DMS79 treated with DMSO at 0.1 percent for 48 hours (cell line): ENCODE measurements around the gene SOX1.
A peak's percentile ranks its signal among the peaks of the same experiment; 100 is the strongest.

Experiments used
- DNase-seq: peaks from one replicate; lab custom pipeline; 2025; lab: John Stamatoyannopoulos, UW

The SOX1 gene

DNA sequence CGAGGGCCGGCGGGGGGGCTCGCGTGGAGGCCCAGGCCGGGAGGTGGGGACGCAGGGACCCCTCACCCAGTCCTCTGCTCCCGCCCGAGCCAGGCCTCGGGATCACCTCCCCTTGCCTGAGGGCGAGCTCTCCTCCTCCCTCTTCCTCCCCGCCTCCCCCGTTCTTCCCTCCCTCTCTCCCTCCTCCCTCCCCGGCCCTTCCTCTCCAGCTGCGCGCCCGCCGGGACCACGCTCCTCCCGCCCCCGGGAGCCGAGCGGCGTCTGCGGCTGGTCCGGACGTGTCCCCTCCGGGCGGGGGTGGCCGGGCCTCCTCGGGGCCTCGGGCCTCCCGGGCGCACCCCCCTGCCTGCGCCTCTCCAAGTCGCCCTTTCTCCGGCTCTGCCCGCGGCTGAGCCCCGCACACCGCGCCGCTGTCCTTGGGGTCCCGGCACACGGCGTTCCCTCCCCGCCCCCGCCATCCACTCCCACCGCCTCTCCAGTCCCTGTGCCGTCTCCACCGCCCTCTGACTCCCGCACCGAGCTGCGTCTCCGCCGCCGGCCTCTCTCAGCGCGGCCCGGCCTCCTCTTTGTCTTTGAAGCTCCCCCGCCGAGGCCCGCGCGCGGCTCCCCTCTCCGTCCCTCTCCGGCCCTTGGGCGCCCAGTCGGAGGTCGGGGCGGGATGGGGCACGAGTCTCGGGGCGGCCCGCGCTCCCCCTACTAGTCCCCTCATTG lies 5.7 kb downstream of the SOX1 start:
- DNase-seq, result peak; percentile 83

DNA sequence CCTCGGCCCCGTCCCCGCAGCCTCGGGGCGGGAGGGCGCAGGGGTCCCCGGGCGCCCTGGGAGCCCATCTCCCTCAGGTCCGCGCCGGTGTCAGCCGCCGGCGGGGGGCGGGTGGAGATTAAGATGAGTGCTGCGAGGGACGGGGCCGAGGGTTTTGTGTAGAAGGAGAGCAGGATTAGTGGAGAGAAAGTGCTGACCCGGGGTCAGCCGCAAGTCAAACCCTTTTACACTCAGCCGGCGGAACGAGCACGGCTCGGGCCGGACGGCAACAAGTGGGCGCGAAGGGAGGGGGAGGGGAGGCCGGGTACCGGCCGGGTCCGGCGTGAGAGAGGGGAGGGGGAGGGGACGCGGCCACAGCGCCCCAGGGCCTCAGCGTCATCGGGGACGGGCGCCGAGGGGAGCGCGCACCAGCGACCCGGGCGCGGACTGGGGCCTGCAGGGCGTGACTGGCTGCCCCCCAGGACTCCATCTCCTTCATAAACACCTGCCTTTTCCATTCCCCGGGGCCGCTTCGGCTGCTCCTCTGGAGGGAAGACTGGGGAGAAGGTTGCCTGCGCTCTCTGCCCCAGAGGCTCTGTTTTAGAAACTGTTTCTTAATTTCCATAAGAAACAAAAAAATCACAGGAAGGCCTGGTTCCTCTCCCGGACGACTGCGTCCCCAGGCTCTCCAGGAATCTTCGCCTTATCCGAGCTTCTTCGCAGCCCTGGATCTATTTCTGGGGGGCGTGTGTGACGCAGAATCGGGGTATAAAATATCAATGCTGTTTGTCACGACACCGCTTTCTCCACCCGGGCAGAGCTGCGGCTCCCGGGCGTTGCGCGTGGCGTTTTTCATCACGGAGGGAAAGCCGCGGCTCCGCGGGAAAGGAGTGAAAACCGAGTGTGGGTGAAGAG lies 6.5 kb downstream of the SOX1 start:
- DNase-seq, result peak; percentile 78

DNA sequence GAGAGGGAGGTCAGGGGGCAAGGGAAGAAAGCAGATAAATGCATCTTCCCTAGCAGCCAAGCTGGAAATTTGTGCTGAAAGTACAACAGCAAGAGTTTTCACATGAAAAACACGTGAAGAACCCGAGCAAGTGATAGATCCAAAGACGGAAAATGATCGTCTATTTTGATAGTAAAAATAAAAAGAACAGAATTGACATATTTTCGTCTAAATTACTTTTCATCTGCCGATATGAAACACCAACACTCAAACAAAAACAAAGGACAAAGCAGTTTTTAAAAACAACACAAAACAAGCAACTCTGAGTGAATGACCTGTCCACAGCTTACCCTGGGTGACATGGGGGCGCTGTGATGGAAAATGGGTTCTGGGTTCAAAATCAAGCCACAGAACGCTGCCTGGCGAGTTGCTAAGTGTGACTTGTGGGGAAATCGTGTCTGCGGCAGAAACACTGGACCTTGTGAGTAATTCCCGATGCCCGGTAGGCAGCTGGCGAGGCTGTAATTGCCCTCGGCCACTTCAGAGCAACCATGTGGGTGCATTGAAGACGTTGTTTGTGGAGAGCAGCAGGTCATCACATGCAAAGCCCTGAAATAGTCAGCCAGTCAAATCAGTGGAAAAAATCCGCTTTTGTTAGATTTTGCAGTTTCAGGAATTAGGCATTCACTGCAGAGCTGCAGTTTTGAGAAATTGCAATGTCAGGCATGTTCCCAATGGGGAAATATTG lies 7.4 kb downstream of the SOX1 start:
- peak; percentile 38 for DNase-seq

DNA sequence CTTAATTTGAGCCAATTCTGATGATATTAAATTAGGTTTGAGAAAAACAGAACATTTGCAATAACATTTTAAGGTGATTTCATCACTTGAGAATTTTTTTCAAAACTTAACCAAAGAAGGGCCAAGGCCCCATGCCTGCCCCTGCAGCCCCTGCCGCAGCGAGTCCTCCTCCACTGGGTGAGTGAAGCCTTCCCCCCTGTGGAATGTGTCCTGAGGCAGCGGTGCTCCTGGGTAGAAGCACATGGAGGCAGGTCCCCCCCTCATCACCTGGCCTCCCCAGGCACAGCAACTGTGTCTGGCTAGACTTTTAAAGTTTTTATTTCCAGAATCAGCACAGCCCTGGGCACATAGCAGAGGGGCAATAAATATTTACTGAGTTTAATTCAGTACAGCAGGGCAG lies 10.8 kb downstream of the SOX1 start:
- no peak for DNase-seq

DNA sequence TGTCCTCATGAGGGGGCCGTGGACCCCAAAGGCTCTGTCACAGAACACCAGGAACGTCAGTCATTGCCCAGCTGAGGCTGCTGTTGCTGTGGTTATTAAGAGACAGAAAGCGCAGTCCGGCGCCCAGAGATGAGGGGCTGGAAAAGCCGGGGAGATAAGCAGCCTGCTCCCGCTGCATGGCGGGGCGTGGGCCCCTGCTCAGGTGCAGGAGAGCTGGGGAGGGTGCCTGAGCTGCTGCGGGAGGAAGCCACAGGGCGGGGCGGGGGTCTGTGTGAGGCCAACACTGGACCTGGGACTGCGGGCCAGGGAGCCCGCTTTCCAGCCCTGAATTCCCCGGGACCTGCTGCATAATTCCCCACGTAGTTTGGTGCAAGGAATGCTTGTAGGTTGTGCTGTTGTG lies 11.3 kb downstream of the SOX1 start:
- DNase-seq, result no peak

- no peak for DNase-seq
Observed at GRCh38 chr13:112078879-112079531, 12.1 kb downstream of the SOX1 start.

DNA sequence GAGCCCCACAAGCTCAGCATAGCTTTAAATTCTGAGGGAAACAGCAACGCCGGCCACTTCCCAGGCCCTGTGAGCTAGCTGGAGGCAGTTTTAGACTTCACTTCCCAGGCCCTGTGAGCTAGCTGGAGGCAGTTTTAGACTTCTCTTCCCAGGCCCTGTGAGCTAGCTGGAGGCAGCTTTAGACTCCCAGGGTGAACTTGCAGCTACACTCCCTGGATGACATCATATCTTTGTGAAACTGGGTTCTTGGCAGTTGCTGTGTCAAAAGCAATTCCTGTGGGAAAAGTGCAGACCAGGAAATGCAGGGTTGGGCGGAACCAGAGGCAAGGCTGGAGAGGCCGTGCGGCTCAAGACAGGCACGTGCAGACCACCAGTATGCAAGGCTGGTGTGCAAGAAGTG lies 12.7 kb downstream of the SOX1 start:
- no peak for DNase-seq

GRCh38 chr13:112083971-112084370 lies 17.0 kb downstream of the SOX1 start:
- DNase-seq, result no peak

- no peak for DNase-seq
Observed at GRCh38 chr13:112092453-112092852, 25.5 kb downstream of the SOX1 start.

GRCh38 chr13:112095354-112095753 lies 28.4 kb downstream of the SOX1 start:
- no peak for DNase-seq

GRCh38 chr13:112096959-112097358 lies 30.0 kb downstream of the SOX1 start:
- no peak for DNase-seq

DNA sequence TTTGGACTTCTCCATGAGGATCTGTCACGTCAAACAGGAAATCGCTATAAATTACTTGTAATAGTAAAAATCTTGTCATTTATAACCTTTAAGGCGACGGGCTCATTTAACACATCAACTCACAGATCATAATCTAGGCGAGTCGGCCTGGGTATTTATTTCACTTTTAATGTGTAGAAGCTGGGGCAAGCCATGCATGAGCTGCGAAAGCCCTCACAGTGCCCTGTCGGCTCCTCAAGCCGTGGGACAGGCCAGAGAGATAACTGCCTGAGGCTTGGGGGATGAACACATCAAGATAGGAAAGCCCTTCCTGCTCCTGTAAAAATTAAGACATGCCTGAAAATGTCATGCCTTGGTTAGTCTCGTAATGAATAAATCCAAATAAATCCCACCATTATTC lies 30.8 kb downstream of the SOX1 start:
- DNase-seq, result peak; percentile 45

DNA sequence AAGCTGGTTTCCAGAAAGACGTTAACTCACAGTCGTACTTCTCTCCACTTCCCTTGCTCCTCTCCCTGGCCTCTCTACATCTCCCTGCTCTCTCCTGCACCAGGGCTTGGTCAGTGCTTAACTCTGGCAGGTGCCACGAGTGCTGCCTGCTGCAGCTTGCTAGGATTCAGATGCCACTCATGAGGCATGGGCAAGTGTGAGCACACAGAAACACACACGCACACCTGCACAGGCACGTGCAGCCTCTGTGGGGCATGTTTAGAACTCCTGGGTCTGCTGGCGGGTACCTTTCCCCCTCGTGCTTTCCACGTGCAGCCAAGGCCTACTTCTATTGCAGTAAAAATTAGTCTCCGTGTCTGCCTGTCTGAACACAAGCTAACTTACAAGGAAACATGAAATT lies 31.8 kb downstream of the SOX1 start:
- peak; percentile 59 for DNase-seq

GRCh38 chr13:112101360-112101930 lies 34.5 kb downstream of the SOX1 start:
- no peak for DNase-seq

DNA sequence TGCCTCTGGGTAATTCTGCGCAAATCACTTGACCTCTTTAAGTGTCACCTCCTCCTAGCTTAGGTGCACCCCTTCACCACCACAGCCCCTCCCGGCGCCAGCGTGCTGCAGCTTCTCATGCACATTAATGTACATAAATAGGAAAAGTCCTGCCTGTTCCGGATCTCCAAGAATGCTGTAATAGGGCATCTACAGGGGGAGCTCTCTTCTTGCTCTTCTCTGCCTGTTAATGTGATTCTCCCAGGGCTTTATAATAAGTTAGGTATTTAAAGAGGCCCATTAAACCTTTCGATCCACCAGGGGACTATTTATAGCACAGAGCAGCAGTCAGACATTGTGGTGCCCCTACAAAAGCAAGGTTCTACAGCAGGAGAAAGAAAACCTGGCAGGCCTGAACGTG lies 35.3 kb downstream of the SOX1 start:
- peak; percentile 54 for DNase-seq

- DNase-seq, result no peak
Observed at GRCh38 chr13:112103260-112103838, 36.4 kb downstream of the SOX1 start.

DNA sequence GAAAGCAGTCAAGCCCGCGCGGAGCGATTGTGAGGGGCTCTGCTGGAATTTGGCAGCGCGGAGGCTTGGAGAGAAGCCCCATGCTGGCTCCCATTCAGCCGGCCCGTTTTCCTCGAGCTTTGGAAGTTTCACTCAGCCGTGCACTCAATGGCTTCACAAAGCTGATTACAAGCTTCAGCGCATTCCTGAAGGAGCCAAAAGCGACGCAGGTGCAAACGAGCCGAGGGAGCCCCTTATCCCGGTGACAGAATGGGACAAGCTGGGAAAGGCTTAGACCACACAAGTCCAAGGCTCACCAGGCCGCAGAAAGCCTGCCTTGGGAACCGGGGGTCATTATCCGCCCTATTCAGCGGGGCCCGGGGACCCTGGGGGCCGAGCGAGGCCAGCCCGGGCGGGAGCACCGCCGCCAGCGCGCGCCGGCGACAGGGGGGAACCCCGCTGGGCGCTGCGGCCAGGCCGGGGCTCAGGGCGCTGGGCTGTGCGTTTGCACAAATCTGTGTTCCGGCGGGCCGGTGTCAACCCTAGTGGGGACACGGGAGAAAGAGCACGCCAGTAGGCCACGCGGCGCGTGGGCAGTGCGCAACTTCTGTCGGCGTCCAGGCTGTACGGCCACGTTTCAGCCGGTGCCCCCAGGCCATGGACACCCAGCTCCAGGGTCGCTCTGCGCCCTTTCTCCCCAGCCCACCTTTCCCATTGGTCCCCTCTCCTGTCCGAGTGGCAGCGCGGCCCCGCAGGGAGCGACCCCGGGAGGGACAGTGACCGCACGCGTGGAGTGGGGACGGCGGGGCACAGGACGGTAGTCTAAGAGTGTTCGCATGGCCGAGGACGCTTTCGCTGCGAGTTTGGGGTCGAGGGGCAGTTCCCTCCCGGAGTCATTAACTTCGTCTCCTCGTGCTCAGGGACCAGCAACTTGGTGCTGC lies 37.3 kb downstream of the SOX1 start:
- peak; percentile 79 for DNase-seq

GRCh38 chr13:112104881-112105234 lies 37.9 kb downstream of the SOX1 start:
- DNase-seq, result no peak

GRCh38 chr13:112105244-112105681 lies 38.3 kb downstream of the SOX1 start:
- no peak for DNase-seq

DNA sequence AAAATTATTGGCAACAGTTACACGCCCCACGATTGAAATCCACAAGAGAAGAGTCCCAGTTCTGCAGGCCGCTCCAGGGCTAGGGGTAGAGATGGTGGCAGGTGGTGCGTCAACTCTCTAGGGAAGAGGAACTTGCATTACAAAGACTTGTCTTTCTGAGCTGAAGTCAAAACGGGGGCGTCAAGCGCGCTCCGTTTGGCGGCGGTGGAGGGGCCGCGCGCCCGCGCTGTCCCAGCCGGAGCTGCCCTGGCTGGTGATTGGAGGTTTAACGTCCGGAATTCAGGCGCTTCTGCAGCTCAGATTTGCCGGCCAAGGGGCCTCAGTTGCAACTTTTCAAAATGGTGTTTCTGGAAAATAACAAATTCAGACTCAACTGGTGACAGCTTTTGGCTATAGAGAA lies 38.9 kb downstream of the SOX1 start:
- DNase-seq, result no peak
